Measurements from ENCODE around the gene WRAP73.

GRCh38 chr1:3606779-3607702 lies 42.9 kb downstream of the WRAP73 start:
- TF ChIP-seq CREB1 (IDR thresholded peaks at IDR 0.05; ENCODE audit: low read depth) (no peak), EP300 (IDR thresholded peaks at IDR 0.05; ENCODE audit: borderline replicate concordance) (no peak), TAF1 (IDR thresholded peaks at IDR 0.05; ENCODE audit: low read depth) (no peak), TEAD4 (IDR thresholded peaks at IDR 0.05) (no peak), YY1 (IDR thresholded peaks at IDR 0.05; ENCODE audit: low read depth) (no peak), RAD21 (IDR thresholded peaks at IDR 0.05; ENCODE audit: low read depth) (no peak), USF1 (IDR thresholded peaks at IDR 0.05) (no peak), MAX (IDR thresholded peaks at IDR 0.05) (no peak)
- TF ChIP-seq, protein P1, sequence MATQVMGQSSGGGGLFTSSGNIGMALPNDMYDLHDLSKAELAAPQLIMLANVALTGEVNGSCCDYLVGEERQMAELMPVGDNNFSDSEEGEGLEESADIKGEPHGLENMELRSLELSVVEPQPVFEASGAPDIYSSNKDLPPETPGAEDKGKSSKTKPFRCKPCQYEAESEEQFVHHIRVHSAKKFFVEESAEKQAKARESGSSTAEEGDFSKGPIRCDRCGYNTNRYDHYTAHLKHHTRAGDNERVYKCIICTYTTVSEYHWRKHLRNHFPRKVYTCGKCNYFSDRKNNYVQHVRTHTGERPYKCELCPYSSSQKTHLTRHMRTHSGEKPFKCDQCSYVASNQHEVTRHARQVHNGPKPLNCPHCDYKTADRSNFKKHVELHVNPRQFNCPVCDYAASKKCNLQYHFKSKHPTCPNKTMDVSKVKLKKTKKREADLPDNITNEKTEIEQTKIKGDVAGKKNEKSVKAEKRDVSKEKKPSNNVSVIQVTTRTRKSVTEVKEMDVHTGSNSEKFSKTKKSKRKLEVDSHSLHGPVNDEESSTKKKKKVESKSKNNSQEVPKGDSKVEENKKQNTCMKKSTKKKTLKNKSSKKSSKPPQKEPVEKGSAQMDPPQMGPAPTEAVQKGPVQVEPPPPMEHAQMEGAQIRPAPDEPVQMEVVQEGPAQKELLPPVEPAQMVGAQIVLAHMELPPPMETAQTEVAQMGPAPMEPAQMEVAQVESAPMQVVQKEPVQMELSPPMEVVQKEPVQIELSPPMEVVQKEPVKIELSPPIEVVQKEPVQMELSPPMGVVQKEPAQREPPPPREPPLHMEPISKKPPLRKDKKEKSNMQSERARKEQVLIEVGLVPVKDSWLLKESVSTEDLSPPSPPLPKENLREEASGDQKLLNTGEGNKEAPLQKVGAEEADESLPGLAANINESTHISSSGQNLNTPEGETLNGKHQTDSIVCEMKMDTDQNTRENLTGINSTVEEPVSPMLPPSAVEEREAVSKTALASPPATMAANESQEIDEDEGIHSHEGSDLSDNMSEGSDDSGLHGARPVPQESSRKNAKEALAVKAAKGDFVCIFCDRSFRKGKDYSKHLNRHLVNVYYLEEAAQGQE (IDR thresholded peaks at IDR 0.05; ENCODE audit: low read depth) = no peak

Data from Ishikawa (cell line).